Epidermal melanocyte (primary cell): ENCODE data around the gene CNNM1.

ENCODE experiments used
- DNase-seq: peaks from one replicate; pipeline ENCODE4 v3.0.0; 2011; ENCODE audit warnings: low spot score; ENCODE audit not compliant: insufficient read length

CNNM1 gene

DNA sequence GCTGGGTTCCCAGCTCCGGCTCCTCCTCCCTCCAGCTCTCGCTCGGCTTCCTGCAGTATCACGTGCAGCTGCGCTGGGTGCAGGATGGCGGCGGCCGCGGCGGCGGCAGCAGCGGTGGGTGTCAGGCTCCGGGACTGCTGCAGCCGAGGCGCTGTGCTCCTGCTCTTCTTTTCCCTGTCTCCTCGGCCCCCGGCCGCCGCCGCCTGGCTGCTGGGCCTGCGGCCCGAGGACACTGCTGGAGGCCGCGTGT, at the start of gene CNNM1:
Gene CNNM1, plus strand, starts transcription at position 53 of the 250 bp plus-strand sequence. Its CDS starts 32 bp downstream, at position 85.
- no peak for DNase-seq

- no peak for DNase-seq
Measured at GRCh38 chr10:99279626-99280111, 49.5 kb upstream of the CNNM1 start.

- no peak for DNase-seq
Measured at GRCh38 chr10:99280472-99280871, 48.7 kb upstream of the CNNM1 start.

DNA sequence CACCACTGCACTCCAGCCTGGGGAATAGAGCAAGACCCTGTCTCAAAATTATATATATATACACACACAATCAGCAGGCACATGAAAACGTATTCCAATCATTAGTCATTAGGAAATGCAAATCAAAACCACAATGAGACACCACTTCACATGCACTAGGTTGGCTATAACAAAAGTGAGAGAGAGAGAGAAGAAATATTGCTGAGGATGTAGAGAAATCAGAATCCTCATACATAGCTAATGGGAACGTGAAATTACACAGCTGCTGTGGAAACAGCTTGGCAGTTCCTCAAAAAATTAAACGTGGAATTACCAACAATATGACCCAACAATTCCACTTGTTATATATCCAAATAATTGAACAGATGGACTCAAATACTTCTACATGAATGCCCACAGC, 43.3 kb upstream of the CNNM1 start:
- DNase-seq: no peak

GRCh38 chr10:99290306-99290705, 38.9 kb upstream of the CNNM1 start:
- DNase-seq: no peak

DNA sequence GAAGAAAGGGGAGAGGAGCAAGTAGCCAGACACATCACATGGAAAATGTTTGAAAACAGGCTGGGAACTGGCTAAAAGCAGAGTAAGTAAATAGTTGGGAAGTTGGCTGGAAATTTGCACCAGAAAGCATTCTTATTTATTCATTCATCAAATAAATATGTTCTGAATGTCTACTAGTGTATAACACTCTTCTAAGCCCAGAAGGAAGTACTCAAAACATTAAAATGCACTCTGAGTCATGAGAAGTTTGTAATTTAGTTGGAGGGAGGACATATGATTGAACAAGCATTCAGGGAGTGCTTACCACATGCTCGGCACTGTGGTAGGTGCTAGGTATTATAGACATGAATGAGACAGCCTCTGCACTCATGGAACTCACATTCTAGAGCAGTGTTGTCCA, 37.0 kb upstream of the CNNM1 start:
- DNase-seq: no peak

GRCh38 chr10:99296605-99297004, 32.6 kb upstream of the CNNM1 start:
- no peak for DNase-seq

DNA sequence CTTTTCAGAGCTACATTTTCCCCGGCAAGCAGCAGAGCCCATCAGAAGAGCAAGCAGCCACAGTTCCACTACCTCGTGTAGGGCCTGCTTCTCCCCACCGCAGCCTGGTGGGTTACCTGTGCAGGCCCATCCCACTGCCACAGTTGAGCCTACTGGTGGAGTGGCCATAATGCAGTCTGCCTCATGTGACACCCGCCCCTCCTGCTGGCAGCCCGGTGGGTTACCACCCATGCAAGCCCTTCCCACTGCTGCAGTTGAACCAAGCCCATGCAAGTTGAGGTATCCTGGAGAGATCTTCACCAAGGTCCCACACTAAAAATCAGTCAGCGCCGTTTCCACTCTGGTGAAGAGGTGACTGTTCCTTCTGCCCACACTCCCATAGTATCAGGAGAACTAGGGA, 32.1 kb upstream of the CNNM1 start:
- DNase-seq: no peak

GRCh38 chr10:99303899-99304861, 25.0 kb upstream of the CNNM1 start:
- DNase-seq: no peak

DNA sequence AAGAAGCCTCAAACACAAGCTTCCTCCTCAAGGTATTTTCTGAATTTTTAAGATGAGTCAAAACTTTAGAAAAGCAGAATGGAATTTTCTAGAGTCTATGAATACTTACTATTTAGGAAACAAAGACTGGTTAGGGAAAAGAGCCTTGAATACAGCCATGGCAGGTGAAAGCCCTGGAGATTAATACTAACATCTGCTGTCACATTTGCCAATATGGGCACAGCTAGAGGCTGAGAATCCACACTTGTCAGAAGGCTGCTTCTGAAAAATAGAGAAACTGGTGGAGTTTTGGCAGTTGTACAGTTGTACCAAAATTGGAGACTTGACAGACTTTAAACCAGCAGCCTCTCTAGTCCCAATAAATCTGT, 24.3 kb upstream of the CNNM1 start:
- DNase-seq: no peak

DNA sequence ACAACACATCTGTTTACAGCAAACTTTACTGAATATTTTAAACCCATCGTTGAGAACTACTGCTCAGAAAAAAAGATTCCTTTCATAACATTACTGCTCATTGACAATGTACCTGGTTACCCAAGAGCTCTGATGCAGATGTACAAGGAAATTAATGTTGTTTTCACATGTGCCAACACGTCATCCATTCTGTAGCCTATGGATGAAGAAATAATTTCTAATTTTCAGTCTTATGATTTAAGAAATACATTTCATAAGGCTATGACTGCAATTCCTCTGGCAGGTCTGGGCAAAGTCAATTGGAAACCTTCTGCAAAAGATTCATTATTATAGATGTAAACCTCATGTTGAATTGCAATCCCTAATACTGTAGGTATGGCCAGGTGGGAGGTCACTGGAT, 16.7 kb upstream of the CNNM1 start:
- no peak for DNase-seq

DNA sequence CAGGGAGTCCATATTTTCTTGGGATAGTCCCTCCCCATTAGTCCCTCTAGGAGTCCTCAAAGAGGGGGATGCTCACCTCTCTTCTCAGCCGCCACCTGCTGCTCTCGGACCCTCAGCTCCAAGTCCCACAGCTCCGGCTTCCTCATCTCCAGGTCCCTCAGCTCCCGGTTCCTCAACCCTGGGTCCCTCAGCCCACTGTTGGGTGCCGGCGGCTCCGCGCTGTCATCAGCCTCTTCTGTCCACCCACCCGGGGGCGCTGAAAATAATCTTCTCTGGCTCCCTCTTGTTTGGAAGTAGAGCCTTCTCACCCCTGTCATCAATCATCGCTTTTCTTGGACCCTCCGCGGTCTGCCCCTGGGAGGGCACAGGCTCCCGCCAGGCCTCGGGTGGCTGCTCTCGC, 13.3 kb upstream of the CNNM1 start:
- no peak for DNase-seq

DNA sequence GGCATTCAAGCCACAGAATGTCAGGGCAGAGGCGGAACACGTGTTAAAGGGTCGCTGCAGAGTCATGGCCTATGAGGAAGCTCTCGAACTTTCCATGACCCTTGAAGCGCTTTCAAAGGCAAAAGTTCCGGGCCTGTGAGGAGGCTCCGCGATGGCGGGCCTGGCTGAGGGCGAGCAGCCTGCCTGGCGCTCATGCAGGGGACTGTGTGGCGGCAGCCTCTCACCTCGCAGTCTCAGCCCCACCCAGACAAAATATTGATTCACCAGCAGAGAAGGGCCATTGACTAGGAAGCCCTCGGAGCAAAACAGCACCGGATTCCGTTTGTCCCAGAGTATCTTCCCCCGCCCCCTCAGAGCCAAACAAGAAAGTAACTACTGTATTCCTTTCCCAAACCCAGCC, 12.8 kb upstream of the CNNM1 start:
- no peak for DNase-seq

GRCh38 chr10:99318048-99318447, 11.1 kb upstream of the CNNM1 start:
- DNase-seq: no peak

GRCh38 chr10:99318475-99318874, 10.7 kb upstream of the CNNM1 start:
- no peak for DNase-seq

GRCh38 chr10:99325281-99325680, 3.9 kb upstream of the CNNM1 start:
- DNase-seq: no peak

DNA sequence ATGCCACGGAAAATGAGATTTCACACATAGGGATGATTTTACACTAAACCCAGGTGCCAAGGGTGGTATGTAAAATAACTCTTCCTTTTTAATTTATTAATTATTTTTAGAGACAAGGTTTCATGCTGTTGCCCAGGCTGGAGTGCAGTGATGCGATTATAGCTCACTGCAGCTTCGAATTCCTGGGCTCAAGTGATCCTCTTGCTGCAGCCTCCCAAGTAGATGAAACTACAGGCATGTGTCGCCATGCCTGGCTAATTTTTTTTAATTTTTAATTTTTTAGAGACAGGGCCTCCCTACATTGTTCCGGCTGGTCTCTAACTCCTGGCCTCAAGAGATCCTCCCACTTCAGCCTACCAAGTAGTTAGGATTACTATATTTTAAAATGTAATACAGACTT, 2.3 kb upstream of the CNNM1 start:
- no peak for DNase-seq

DNA sequence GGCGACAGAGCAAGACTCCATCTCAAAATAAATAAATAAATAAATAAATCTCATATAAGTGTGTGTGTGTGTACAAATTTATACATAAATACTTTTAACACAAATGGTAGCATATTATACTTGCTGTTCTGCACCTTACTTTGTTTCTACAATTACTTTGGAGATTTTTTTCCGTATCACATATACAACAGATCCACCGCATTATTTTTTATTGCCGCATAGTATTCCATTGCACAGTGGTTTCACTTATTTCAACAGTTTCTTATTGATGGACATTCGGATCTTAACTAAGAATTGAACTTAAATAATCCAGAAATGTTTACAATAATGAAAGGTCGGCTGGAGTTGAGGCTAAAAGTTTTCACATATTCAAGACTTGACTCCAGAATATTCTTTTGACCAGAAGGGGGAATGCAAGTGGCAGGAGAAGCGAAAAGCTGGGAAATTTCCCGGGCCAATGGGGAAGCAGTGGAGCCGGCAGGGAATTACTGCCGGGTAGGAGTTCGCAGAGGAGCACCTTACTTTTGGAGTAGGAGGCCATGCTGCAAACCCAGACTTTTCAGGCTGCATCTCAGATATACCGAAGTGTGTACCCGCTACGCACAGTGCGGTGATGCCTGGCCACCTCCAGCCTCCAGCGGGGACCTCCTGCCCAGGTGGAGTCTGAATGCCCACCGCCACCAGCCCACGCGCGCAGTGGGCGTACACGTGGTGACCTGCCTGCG, 415 bp upstream of the CNNM1 start:
- no peak for DNase-seq

DNA sequence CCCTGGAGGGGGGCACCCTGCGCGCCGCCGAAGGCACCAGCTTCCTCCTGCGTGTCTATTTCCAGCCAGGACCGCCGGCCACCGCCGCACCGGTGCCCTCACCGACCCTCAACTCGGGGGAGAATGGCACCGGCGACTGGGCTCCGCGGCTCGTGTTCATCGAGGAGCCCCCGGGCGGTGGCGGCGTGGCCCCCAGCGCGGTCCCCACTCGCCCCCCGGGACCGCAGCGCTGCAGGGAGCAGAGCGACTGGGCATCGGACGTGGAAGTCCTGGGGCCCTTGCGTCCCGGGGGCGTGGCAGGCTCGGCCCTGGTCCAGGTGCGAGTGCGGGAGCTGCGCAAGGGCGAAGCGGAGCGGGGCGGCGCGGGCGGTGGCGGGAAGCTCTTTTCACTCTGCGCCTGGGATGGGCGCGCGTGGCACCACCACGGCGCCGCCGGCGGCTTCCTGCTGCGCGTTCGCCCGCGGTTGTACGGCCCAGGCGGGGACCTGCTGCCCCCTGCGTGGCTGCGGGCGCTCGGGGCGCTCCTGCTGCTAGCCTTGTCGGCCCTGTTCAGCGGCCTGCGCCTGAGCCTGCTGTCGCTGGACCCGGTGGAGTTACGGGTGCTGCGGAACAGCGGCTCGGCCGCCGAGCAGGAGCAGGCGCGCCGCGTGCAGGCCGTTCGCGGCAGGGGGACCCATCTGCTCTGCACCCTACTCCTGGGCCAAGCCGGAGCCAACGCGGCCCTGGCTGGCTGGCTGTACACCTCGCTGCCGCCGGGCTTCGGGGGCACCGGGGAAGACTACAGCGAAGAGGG, 594 bp downstream of the CNNM1 start:
- no peak for DNase-seq

DNA sequence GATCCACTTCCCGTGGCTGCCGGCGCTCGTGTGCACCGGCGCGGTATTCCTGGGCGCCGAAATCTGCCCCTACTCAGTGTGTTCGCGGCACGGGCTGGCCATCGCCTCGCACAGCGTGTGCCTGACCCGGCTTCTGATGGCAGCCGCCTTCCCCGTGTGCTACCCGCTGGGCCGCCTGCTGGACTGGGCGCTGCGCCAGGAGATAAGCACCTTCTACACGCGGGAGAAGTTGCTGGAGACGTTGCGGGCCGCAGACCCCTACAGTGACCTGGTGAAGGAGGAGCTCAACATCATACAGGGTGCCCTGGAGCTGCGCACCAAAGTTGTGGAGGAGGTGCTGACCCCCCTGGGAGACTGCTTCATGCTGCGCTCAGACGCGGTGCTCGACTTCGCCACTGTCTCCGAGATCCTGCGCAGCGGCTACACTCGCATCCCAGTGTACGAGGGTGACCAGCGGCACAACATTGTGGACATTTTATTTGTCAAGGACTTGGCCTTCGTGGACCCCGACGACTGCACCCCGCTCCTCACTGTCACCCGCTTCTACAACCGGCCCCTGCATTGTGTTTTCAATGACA, 1.3 kb downstream of the CNNM1 start:
- no peak for DNase-seq

DNA sequence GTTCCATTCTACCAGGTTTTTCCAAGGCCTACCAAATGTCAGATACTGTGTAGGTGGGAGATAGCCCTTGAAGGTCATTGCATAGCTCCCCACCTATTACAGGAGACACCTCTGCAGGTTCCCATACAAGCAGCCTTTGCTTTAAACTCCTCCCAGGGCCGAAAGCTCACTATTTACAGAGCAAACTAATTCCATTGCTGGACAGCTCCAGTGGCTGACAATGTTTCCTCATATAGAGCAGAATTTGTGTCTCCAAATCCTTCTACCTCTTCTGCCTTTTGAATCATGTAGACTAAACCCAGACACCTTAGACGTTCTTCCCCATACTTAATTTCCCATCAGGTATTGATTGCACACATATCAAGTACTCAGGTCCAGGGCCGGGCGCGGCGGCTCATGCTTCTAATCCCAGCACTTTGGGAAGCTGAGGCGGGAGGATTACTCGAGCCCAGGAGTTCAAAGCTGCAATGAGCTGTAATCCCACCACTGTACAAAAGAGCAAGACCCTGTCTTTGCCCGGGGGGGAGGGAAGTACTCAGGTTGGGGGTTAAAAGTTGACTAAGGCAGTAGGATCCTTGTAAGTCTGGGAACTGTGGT, 2.1 kb downstream of the CNNM1 start:
- DNase-seq: no peak
